T-helper 1 cell treated with Interleukin-12 subunit alpha and Interleukin-12 subunit beta and Interleukin-4 antibody, amounts not matched to agents 30 μg/mL and 1 μg/mL, for 36 hours (primary cell): ENCODE data around the gene TUBA1B.
"Not testable (repeated sequence)": the region's sequence is repeated elsewhere in the genome, so short reads cannot be mapped to it uniquely, and the experiment has no call there.

Source experiments
- H3K27ac Mint-ChIP-seq: one replicate; pipeline ENCODE4 v1.8.0; 2021; ENCODE audit warnings: mild to moderate bottlenecking, mixed read lengths
- H3K27me3 Mint-ChIP-seq: one replicate; pipeline ENCODE4 v1.8.0; 2021; ENCODE audit warnings: low read depth, mixed read lengths
- H3K36me3 Mint-ChIP-seq: one replicate; pipeline ENCODE4 v1.8.0; 2021; ENCODE audit warnings: low read depth, mixed read lengths
- H3K4me1 Mint-ChIP-seq: one replicate; pipeline ENCODE4 v1.8.0; 2021; ENCODE audit warnings: low read depth, mixed read lengths
- H3K4me3 Mint-ChIP-seq: one replicate; pipeline ENCODE4 v1.8.0; 2021; ENCODE audit warnings: mild to moderate bottlenecking, moderate library complexity, mixed read lengths
- H3K9me3 Mint-ChIP-seq: one replicate; pipeline ENCODE4 v1.8.0; 2021; ENCODE audit warnings: mixed read lengths

Gene TUBA1B

GRCh38 chr12:49131051-49131893, at the start of gene TUBA1B:
TSS of gene TUBA1B (minus strand) at chr12:49131395. CDS start at chr12:49131300, 95 bp downstream.
- Mint-ChIP-seq H3K27ac (peak within 1 kb of the TSS; percentile 98), H3K36me3 (peaks cover 43% of the 10 kb centered on the region), H3K4me3 (peak within 1 kb of the TSS; percentile 96), H3K4me1 (peaks cover 42% of the 10 kb centered on the region), H3K9me3 (no peaks in the 10 kb centered on the region), H3K27me3 (no peaks in the 10 kb centered on the region)

DNA sequence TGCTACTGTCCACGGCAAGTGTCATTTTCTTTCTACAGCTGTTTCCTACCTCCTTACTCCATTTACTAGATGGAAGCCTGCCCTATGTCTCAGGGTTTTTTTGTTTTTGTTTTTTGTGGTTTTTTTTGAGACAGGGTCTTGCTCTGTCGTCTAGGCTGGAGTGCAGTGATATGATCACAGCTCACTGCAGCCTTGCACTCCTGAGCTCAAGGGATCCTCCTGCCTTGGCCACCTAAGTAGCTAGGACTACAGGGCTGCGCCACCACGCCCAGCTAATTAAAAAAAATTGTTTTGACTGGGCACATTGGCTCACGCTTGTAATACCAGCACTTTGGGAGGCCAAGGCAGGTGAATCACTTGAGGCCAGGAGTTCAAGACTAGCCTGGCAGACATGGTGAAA, 43.0 kb upstream of the TUBA1B start:
- no peaks in the 10 kb centered on the region for H3K9me3 Mint-ChIP-seq
- no peaks in the 10 kb centered on the region for H3K4me1 Mint-ChIP-seq
- no peak overlapping the region for H3K4me3 Mint-ChIP-seq
- no peak overlapping the region for H3K27ac Mint-ChIP-seq
- H3K27me3 Mint-ChIP-seq: peaks cover 7% of the 10 kb centered on the region
- H3K36me3 Mint-ChIP-seq: no peaks in the 10 kb centered on the region

DNA sequence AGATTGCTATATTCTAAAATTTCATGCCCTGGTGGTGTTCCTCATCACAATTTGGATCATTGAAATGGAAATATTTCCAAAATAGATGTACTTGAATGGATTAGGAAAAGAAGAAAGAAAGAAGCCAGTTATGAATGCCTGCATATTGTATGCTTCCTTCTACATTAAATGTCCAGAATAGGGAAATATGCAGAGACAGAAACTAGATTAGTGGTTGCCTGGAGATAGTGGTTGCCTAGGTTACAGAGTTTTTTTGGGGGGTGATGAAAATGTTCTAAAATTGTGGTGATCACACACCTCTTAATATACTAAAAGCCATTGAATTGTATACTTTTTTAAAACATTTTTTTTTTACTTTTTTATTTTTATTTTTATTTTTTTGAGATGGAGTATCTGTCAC, 39.7 kb upstream of the TUBA1B start:
- Mint-ChIP-seq H3K36me3 (no peaks in the 10 kb centered on the region), H3K27me3 (peaks cover 20% of the 10 kb centered on the region), H3K4me1 (no peaks in the 10 kb centered on the region), H3K9me3 (no peaks in the 10 kb centered on the region), H3K4me3 (no peak overlapping the region), H3K27ac (no peak overlapping the region)

DNA sequence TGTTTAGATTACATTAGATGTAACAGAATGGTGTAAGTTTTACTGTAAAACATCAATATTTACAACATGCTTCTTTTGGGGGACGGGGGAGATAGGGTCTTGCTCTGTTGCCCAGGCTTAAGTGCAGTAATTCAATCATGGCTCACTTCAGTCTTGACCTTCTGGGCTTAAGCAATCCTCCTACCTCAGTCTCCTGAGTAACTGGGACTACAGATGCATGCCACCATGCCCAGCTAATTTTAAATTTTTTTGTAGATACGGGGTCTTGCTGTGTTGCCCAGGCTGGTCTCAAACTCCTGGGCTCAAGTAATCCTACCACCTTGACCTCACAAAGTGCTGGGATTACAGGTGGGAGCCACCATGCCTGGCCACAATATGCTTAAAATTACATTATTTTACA, 33.9 kb upstream of the TUBA1B start:
- Mint-ChIP-seq H3K9me3 (no peaks in the 10 kb centered on the region), H3K4me3 (no peak overlapping the region), H3K4me1 (no peaks in the 10 kb centered on the region), H3K27ac (no peak overlapping the region), H3K36me3 (no peaks in the 10 kb centered on the region), H3K27me3 (peaks cover 19% of the 10 kb centered on the region)

- H3K4me1 Mint-ChIP-seq, H3K4me3 Mint-ChIP-seq, H3K27me3 Mint-ChIP-seq, H3K36me3 Mint-ChIP-seq, H3K27ac Mint-ChIP-seq, H3K9me3 Mint-ChIP-seq: not testable (repeated sequence)
These were observed 30.7 kb upstream of the TUBA1B start for GRCh38 chr12:49161901-49162300.

DNA sequence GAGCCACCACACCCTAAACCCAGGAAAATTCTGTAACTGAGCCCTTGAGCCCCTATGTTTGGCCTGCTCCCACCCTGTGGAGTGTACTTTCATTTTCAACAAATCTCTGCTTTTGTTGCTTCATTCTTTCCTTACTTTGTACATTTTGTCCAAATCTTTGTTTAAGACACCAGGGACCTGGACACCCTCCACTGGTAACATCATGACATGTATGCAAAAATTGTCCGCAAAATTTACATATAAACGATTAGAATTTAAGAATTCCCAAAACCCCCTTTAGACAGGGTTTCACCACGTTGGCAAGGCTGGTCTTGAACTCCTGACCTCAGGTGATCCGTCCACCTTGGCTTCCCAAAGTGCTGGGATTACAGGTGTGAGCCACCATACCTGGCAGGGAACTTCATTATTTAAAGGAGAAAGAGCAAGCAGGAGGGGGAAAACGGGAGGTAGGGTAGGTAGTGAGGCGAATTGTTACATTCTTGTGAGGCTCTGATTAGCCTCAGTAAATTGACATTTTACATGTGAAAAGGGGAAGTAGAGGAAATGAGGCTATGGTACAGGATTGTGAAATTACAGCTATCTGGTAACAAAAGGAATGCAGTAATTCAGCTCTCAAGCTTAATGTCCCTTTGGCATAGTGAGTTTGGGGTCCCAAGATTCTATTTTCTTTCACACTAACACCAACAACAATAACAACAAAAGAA, 30.0 kb upstream of the TUBA1B start:
- Mint-ChIP-seq H3K36me3 (no peaks in the 10 kb centered on the region), H3K4me3 (no peak overlapping the region), H3K27me3 (peaks cover 4% of the 10 kb centered on the region), H3K4me1 (no peaks in the 10 kb centered on the region), H3K9me3 (no peaks in the 10 kb centered on the region), H3K27ac (no peak overlapping the region)

DNA sequence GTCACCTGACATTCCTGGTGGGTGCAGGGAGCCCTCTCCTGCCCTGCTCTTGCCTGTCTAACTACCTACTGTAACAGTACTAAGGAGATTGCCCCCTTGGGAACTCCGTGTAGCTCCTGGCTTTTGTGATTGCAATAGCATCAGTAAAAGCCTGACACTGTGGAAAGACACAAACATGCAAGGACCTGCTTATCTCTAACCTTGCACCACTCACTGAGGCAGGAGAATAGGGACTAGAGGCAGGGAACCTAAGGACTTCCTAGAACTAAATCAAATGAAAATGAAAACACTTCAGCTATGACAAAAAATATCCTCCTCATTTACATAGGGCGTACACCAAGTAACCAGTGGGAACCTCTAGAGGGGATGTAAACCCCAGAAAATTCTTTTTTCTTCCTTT, 29.2 kb upstream of the TUBA1B start:
- peaks cover 4% of the 10 kb centered on the region for H3K27me3 Mint-ChIP-seq
- no peaks in the 10 kb centered on the region for H3K9me3 Mint-ChIP-seq
- H3K4me1 Mint-ChIP-seq: no peaks in the 10 kb centered on the region
- H3K4me3 Mint-ChIP-seq: no peak overlapping the region
- no peaks in the 10 kb centered on the region for H3K36me3 Mint-ChIP-seq
- H3K27ac Mint-ChIP-seq: no peak overlapping the region

- Mint-ChIP-seq H3K4me3 (no peak overlapping the region), H3K9me3 (no peaks in the 10 kb centered on the region), H3K27ac (no peak overlapping the region), H3K27me3 (no peaks in the 10 kb centered on the region), H3K36me3 (peaks cover 3% of the 10 kb centered on the region), H3K4me1 (peaks cover 4% of the 10 kb centered on the region)
These were observed 23.0 kb upstream of the TUBA1B start for GRCh38 chr12:49154221-49154620.

- Mint-ChIP-seq H3K27me3 (no peaks in the 10 kb centered on the region), H3K27ac (no peak overlapping the region), H3K4me3 (no peak overlapping the region), H3K4me1 (peaks cover 6% of the 10 kb centered on the region), H3K36me3 (peaks cover 3% of the 10 kb centered on the region), H3K9me3 (no peaks in the 10 kb centered on the region)
These were observed 16.2 kb upstream of the TUBA1B start for GRCh38 chr12:49147384-49147783.

- no peaks in the 10 kb centered on the region for H3K27me3 Mint-ChIP-seq
- no peaks in the 10 kb centered on the region for H3K9me3 Mint-ChIP-seq
- H3K4me3 Mint-ChIP-seq: no peak overlapping the region
- H3K36me3 Mint-ChIP-seq: peaks cover 3% of the 10 kb centered on the region
- H3K4me1 Mint-ChIP-seq: peaks cover 6% of the 10 kb centered on the region
- no peak overlapping the region for H3K27ac Mint-ChIP-seq
These were observed 15.2 kb upstream of the TUBA1B start for GRCh38 chr12:49146406-49146805.

DNA sequence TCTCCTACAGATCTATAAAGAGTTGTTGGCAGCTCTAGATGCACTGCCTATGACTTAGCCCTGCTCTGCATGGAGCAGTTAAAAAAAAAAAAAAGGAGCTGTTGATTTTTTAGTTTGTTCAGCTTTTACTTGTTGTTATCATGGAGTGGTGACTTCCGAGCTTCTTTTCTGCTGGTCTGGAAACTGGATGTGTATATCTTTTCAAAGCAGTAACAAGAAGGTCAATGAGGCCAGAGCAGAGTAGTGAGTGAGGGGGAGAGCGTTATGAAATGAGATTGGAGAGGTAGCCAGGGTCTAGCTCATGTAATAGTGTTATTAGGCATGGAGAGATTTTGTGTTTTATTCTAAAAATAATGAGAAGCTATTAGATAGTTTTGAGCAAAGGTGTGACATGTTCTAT, 13.2 kb upstream of the TUBA1B start:
- peaks cover 4% of the 10 kb centered on the region for H3K4me1 Mint-ChIP-seq
- no peak overlapping the region for H3K27ac Mint-ChIP-seq
- H3K4me3 Mint-ChIP-seq: no peak overlapping the region
- no peaks in the 10 kb centered on the region for H3K36me3 Mint-ChIP-seq
- no peaks in the 10 kb centered on the region for H3K27me3 Mint-ChIP-seq
- no peaks in the 10 kb centered on the region for H3K9me3 Mint-ChIP-seq

- no peaks in the 10 kb centered on the region for H3K36me3 Mint-ChIP-seq
- no peak overlapping the region for H3K4me3 Mint-ChIP-seq
- H3K27ac Mint-ChIP-seq: no peak overlapping the region
- H3K4me1 Mint-ChIP-seq: peaks cover 2% of the 10 kb centered on the region
- no peaks in the 10 kb centered on the region for H3K9me3 Mint-ChIP-seq
- H3K27me3 Mint-ChIP-seq: no peaks in the 10 kb centered on the region
These were observed 7.8 kb upstream of the TUBA1B start for GRCh38 chr12:49138999-49139398.

DNA sequence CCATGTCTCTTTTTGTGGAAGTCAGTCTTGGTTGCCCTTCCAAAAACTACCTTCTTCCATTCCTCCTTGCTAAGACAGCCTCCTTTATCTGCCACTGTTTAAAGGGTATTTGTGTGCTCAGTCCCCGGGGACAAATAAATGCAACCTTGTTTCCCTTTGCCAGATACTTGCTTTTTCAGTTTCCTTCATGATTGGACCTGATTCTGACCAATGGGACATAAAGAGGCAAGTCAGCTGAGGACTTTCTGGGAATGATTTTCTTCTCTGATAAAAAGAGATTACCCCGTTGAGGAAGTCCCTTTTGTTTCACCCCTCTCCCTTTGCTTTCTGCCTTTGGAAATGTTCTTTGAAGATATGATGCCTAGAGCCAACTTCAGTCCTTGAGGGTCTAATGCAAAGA, 7.4 kb upstream of the TUBA1B start:
- Mint-ChIP-seq H3K9me3 (no peaks in the 10 kb centered on the region), H3K36me3 (no peaks in the 10 kb centered on the region), H3K4me3 (no peak overlapping the region), H3K4me1 (peaks cover 5% of the 10 kb centered on the region), H3K27ac (no peak overlapping the region), H3K27me3 (no peaks in the 10 kb centered on the region)

DNA sequence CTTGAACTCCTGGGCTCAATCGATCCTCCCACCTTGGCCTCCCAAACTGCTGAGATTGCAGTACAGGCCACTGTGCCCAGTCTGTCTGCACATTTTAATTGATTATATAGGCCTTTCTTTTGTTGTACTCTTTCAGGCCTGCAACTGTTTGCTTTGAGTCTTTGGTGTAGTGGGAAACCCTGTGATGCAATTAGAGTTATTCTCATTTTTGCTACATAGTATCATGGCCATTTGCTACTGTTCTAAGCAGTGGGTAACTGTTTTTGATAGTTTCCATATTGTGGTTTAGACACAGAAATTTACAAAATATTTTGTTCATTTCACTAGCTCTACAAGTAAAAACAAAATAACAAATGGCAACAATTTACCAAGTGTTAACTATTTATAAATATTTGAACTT, 6.3 kb upstream of the TUBA1B start:
- Mint-ChIP-seq H3K9me3 (no peaks in the 10 kb centered on the region), H3K27ac (no peak overlapping the region), H3K27me3 (no peaks in the 10 kb centered on the region), H3K4me3 (no peak overlapping the region), H3K4me1 (peaks cover 15% of the 10 kb centered on the region), H3K36me3 (no peaks in the 10 kb centered on the region)

DNA sequence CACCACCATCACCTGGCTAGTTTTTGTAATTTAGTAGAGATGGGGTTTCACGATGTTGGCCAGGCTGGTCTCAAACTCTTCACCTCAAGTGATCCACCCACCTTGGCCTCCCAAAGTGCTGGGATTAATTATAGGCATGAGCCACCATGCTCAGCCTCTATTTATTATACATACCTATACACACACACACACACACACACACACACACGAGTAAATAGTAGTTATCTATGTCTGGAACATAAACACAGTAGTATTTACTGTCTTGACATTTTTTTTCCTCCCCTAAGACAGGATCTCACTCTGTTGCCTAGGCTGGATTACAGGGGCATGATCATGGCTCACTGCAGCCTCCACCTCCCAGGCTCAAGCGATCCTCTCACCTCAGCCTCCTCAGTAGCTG, 5.8 kb upstream of the TUBA1B start:
- H3K36me3 Mint-ChIP-seq, H3K9me3 Mint-ChIP-seq, H3K27me3 Mint-ChIP-seq, H3K4me3 Mint-ChIP-seq, H3K27ac Mint-ChIP-seq: not testable (repeated sequence)
- H3K4me1 Mint-ChIP-seq: peaks cover 20% of the 10 kb centered on the region
